GM23338 (cell line): ENCODE results near the gene HADHB. TPM values are rescaled to one million over a fixed set of nuclear protein-coding genes. Genes with fewer than 3 reads are reported as not detected.

Experiments used
- ATAC-seq: fragments of 200-7000 bp; cut with Tn5 transposase; 3 replicates; pipeline ENCODE4 v1.9.1; 2020
- DNase-seq: peaks from one replicate; pipeline ENCODE4 v3.0.0-alpha.2; 2015; ENCODE audit warnings: low spot score
- H2AFZ ChIP-seq: fragments of 200-600 bp; sonication (generic); 2 replicates; pipeline ENCODE4 v1.8.0; 2016; ENCODE audit warnings: antibody characterized with exemption, mild to moderate bottlenecking, moderate library complexity
- H3F3A ChIP-seq: fragments of 200-600 bp; sonication (generic); replicated peaks from 2 replicates; pipeline ENCODE4 v1.8.0; 2017; ENCODE audit warnings: antibody characterized with exemption, mixed run types, low read depth
- H3K27ac ChIP-seq: fragments of 200-600 bp; sonication (generic); 2 replicates; pipeline ENCODE4 v1.6.1; 2016; ENCODE audit warnings: low read depth
- H3K27me3 ChIP-seq: fragments of 200-600 bp; sonication (generic); 2 replicates; pipeline ENCODE4 v1.8.0; 2016; ENCODE audit warnings: mild to moderate bottlenecking, mixed run types, moderate library complexity; ENCODE audit not compliant: insufficient read depth
- H3K36me3 ChIP-seq: fragments of 200-600 bp; sonication (generic); 2 replicates; pipeline ENCODE4 v1.8.0; 2016; ENCODE audit warnings: mild to moderate bottlenecking; ENCODE audit not compliant: insufficient read depth
- H3K4me1 ChIP-seq: fragments of 200-600 bp; sonication (generic); 2 replicates; pipeline ENCODE4 v1.8.0; 2016; ENCODE audit warnings: mild to moderate bottlenecking, moderate library complexity; ENCODE audit not compliant: insufficient read depth
- H3K4me2 ChIP-seq: fragments of 200-600 bp; sonication (generic); 2 replicates; pipeline ENCODE4 v1.7.1; 2017; ENCODE audit warnings: mixed run types
- H3K4me3 ChIP-seq: fragments of 200-600 bp; sonication (generic); 2 replicates; pipeline ENCODE4 v1.6.1; 2016; ENCODE audit warnings: mixed run types
- H3K79me2 ChIP-seq: fragments of 200-600 bp; sonication (generic); replicated peaks from 2 replicates; pipeline ENCODE4 v1.8.0; 2017; ENCODE audit warnings: mild to moderate bottlenecking; ENCODE audit not compliant: insufficient read depth
- H3K9me2 ChIP-seq: fragments of 200-600 bp; sonication (generic); 2 replicates; pipeline ENCODE4 v1.8.0; 2017; ENCODE audit not compliant: insufficient read depth
- H4K20me1 ChIP-seq: fragments of 200-600 bp; sonication (generic); replicated peaks from 2 replicates; pipeline ENCODE4 v1.8.0; 2017; ENCODE audit warnings: mild to moderate bottlenecking; ENCODE audit not compliant: insufficient read depth
- H3K27ac Mint-ChIP-seq: 2 replicates; pipeline ENCODE4 v1.8.0; 2020; ENCODE audit warnings: inconsistent platforms, mild to moderate bottlenecking, moderate library complexity, mixed read lengths
- H3K27me3 Mint-ChIP-seq: 3 replicates; pipeline ENCODE4 v1.8.0; 2022; ENCODE audit warnings: low read depth, mild to moderate bottlenecking, moderate library complexity, mixed read lengths, inconsistent platforms; ENCODE audit not compliant: insufficient read depth, poor library complexity
- H3K36me3 Mint-ChIP-seq: 3 replicates; pipeline ENCODE4 v1.8.0; 2021; ENCODE audit warnings: low read depth, mild to moderate bottlenecking, inconsistent platforms, moderate library complexity, mixed read lengths
- H3K4me1 Mint-ChIP-seq: 3 replicates; pipeline ENCODE4 v1.8.0; 2020; ENCODE audit warnings: mild to moderate bottlenecking, inconsistent platforms, mixed read lengths
- H3K4me3 Mint-ChIP-seq: 3 replicates; pipeline ENCODE4 v1.8.0; 2021; ENCODE audit warnings: moderate library complexity, mild to moderate bottlenecking, inconsistent platforms, mixed read lengths
- H3K9me3 Mint-ChIP-seq: 3 replicates; pipeline ENCODE4 v1.8.0; 2020; ENCODE audit warnings: moderate library complexity, mild to moderate bottlenecking, inconsistent platforms, mixed read lengths
- CREB1 ChIP-seq: fragments of 250-450 bp; sonication (Bioruptor Pico); IDR thresholded peaks from 2 replicates; pipeline ENCODE4 v1.5.0; 2020; ENCODE audit warnings: low read depth, mild to moderate bottlenecking, moderate library complexity
- CTCF ChIP-seq, 2 experiments: fragments of 200-600 bp in 1 of 2; sonication (generic) in 1 of 2; conservative IDR thresholded peaks; 2 replicates each; pipeline versions ENCODE4 v1.5.1 to v1.6.1; 2016 to 2017; ENCODE audit warnings: antibody characterized with exemption in 2 of 2, low read depth in 2 of 2, mild to moderate bottlenecking in 2 of 2, moderate library complexity in 1 of 2
- ETS1 ChIP-seq: IDR thresholded peaks from 2 replicates; pipeline ENCODE4 v1.6.1; 2016; ENCODE audit warnings: antibody characterized with exemption
- EZH2 ChIP-seq: fragments of 200-600 bp; sonication (generic); IDR thresholded peaks from one replicate; pipeline ENCODE4 v1.8.0; 2017; ENCODE audit warnings: antibody characterized with exemption, mild to moderate bottlenecking, low read depth; ENCODE audit not compliant: unreplicated experiment
- JUNB ChIP-seq: IDR thresholded peaks from one replicate; pipeline ENCODE4 v1.6.1; 2016; ENCODE audit warnings: antibody characterized with exemption; ENCODE audit not compliant: unreplicated experiment
- NANOG ChIP-seq: IDR thresholded peaks from 2 replicates; pipeline ENCODE4 v1.6.1; 2016; ENCODE audit warnings: antibody characterized with exemption, borderline replicate concordance
- POLR2AphosphoS5 ChIP-seq: IDR thresholded peaks from 2 replicates; pipeline ENCODE4 v1.6.1; 2016; ENCODE audit warnings: antibody characterized with exemption, low read depth
- REST ChIP-seq: IDR thresholded peaks from one replicate; pipeline ENCODE4 v1.6.1; 2018; ENCODE audit warnings: antibody characterized with exemption; ENCODE audit not compliant: unreplicated experiment
- STAT1 ChIP-seq: IDR thresholded peaks from one replicate; pipeline ENCODE4 v1.6.1; 2016; ENCODE audit warnings: antibody characterized with exemption; ENCODE audit not compliant: unreplicated experiment
- ZNF114 ChIP-seq: fragments of 250-450 bp; sonication (Bioruptor Pico); IDR thresholded peaks from 2 replicates; pipeline ENCODE4 v1.5.0; 2020; ENCODE audit warnings: mild to moderate bottlenecking, moderate library complexity
- ZNF331 ChIP-seq: fragments of 250-450 bp; sonication (Bioruptor Pico); IDR thresholded peaks from 2 replicates; pipeline ENCODE4 v1.5.0; 2020; ENCODE audit warnings: low read depth, mild to moderate bottlenecking, moderate library complexity
- ZNF462 ChIP-seq: fragments of 250-450 bp; sonication (Bioruptor Pico); IDR thresholded peaks from 2 replicates; pipeline ENCODE4 v1.5.0; 2020; ENCODE audit warnings: mild to moderate bottlenecking, moderate library complexity
- long read RNA-seq: library from polyadenylated mRNA; unstranded; transcript quantifications from one replicate; pipeline ENCODE4 v2.0.0, GENCODE V29; 2020; ENCODE audit not compliant: unreplicated experiment
- polyA plus RNA-seq: library from polyadenylated mRNA; unstranded; fragments of >200 nt; fragmentation: Nextera tagmentation; extraction: Ambion mirVana; gene quantifications from 2 replicates; pipeline ENCODE4 v1.2.1, GENCODE V29; 2016
- total RNA-seq: library from RNA; depleted of rRNA; stranded (reverse); fragments of >200 nt; shearing (Covaris generic); gene quantifications from 2 replicates; pipeline ENCODE4 v1.2.3, GENCODE V29; 2014; rRNA removed

The HADHB gene
- total RNA-seq (43.4 and 55.0 TPM in 2 replicates), polyA plus RNA-seq (38.3 and 41.1 TPM in 2 replicates)
- long read RNA-seq, transcript HADHB-201 (16 exons, 2,044 nt) = major isoform, 63 of 82 reads
- long read RNA-seq, partial matches to known transcripts = 9 of 82 reads
- long read RNA-seq, other reads (novel, unspliced or antisense) = 10 of 82 reads

DNA sequence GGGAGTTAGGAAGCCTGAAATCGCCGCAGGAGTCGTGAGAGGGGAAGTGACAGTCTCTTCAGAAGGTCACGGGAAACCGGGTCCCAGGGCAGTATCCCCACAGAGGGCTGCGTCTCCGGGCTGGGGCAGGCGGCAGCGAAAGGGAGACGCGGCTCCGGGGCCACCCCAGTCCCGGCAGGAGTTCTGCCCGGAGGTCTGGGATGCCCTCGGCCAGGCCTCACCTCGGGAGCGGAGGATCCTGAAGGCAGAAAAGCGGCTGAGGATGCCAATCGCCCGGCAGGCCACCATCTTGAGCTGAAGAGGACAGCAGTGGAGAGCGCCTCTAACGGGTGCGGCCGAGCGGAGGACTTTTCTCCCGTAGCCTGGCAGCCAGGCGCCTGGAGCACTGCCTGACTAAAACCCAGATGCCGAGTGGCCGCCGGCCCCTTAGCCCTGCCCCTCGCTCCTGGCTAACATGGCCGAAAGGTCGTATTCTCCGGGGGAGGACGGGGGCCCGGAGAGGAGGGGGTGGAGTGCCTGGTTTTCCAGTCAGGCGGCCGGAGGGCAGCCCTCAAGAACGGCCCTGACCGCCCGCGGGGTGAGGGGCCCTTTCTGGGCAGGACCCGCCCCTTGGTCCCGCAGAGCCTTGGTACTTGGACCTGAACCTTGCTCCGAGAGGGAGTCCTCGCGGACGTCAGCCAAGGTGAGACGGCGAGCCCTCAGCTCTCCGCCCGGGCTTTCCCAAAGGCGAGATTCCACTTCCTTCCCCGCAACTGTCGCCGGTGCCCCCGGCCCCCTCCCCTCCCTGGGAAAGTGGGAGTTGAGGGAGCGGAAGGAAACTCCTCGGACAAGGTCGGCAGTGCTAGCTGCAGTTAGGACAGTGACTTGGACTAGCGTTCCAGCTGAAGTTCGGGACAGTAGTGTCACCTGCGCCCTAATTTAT is at the start of gene HADHB, which contains the start of gene HADHA:
Gene HADHB, plus strand, starts transcription at position 631 of the 922 bp plus-strand sequence. CDS start 9,316 bp downstream, outside the sequence.
Gene HADHA, minus strand, starts transcription at position 324 of the 922 bp plus-strand sequence. Its CDS starts 36 bp downstream, at position 288.
- peak within 1 kb of the TSS; percentile 90 for H2AFZ ChIP-seq
- peaks cover 27% of the 10 kb centered on the region for H3K4me1 ChIP-seq
- H3K27ac ChIP-seq = peak within 1 kb of the TSS; percentile 96
- peak within 1 kb of the TSS; percentile 92 for H3K4me2 ChIP-seq
- Mint-ChIP-seq H3K4me1 (peaks cover 21% of the 10 kb centered on the region), H3K36me3 (no peaks in the 10 kb centered on the region), H3K4me3 (peak within 1 kb of the TSS; percentile 96), H3K9me3 (no peaks in the 10 kb centered on the region), H3K27me3 (peaks cover 4% of the 10 kb centered on the region), H3K27ac (peak within 1 kb of the TSS; percentile 98)
- H3F3A ChIP-seq = peaks cover 11% of the 10 kb centered on the region
- ATAC-seq (peak; percentile 93), DNase-seq (peak; percentile 95)
- H4K20me1 ChIP-seq = peaks cover 16% of the 10 kb centered on the region
- no peaks in the 10 kb centered on the region for H3K9me2 ChIP-seq
- no peaks in the 10 kb centered on the region for H3K36me3 ChIP-seq
- H3K79me2 ChIP-seq = peaks cover 91% of the 10 kb centered on the region
- H3K4me3 ChIP-seq = peak within 1 kb of the TSS; percentile 99
- no peaks in the 10 kb centered on the region for H3K27me3 ChIP-seq
- TF ChIP-seq POLR2AphosphoS5 (peak; percentile 86), ZNF462 (CRISPR knock-in tag) (no peak), ETS1 (no peak), EZH2 (no peak), CTCF (conservative IDR thresholded peaks at IDR 0.05; ENCODE audit: low read depth in 2 of 2) (peak in 1 of 2 experiments; percentile 21; a peak in 1 of 4 replicates), STAT1 (no peak), NANOG (no peak), CREB1 (no peak; the same call in 1 of the 2 replicates), ZNF114 (CRISPR knock-in tag) (no peak), JUNB (no peak), REST (no peak), ZNF331 (CRISPR knock-in tag) (no peak)
